Measurements from ENCODE around the gene OR7G2. TPM values are rescaled to one million over a fixed set of nuclear protein-coding genes. Genes with fewer than 3 reads are reported as not detected.
A peak's percentile ranks its signal among the peaks of the same experiment; 100 is the strongest.

Gene OR7G2
- not detected in 2 replicates for total RNA-seq (2014; rRNA removed; shearing (Covaris generic))
- polyA plus RNA-seq (2015; cell fraction: cytosol; rRNA removed): not detected in 2 replicates
- polyA plus RNA-seq (2015; cell fraction: nucleus; rRNA removed): not detected in 2 replicates

DNA sequence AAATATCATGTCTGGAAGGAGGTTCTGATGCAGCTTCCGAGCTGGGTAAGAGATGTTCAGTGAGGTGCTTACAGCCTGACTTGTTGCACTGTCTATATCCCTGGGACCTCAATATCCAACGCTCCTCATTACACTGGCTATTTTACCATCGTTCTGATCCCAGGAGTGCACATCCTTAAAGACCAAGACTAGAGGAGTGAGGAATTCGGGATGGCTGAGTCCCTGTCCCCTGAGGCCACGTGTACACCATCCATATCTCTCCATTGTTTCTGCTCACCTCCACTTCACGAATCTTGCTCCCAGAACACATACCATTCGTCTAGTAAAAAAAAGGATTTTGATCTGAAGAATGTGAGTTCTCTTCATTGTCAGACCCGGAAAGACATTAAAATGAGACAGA is at the start of gene OR7G2:
Gene OR7G2 (minus strand): TSS at position 101 of the 400 bp plus-strand sequence. CDS start 4,232 bp downstream, outside the sequence.
- DNase-seq (ENCODE audit: low read depth): no peak

DNA sequence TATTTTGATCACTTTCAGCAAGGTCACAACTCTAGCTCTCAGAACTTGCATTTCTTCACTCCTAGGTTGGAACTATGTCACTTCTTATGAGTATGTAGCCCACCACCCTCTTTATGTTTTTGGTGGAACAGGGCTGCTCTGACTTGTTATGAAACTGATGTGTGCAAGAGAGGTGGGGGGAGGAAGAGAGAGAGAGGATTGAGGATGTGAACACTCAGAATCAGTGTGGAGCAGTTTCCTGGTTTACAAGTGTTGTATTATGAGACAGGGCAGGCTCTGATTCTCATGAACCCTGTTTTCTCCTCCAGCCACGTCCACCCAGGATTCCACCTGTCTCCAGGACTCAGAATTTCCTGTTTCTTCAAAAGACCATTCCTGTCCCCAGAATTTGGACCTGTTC is 49.0 kb upstream of the OR7G2 start:
- DNase-seq (ENCODE audit: low read depth): no peak

DNA sequence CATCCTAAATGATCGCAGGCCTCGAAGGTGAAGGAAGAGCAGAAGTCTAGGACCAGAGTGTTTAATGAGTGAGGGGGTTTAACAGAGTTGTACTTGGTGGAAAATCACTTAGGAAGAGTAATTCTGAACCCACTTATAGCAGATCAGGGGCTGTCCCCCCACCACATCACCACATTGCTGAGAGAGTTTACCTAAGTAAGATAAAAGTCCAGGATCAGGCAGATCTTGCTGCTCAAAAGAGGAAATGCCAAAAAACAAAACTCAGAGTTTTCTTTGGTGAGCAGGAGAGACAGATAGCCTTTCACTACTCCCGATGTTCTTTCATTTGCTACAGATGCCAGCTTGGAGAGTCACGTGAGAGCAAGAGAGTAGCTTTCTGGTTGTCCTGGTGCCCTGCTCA is 48.3 kb upstream of the OR7G2 start:
- no peak for DNase-seq (ENCODE audit: low read depth)

DNA sequence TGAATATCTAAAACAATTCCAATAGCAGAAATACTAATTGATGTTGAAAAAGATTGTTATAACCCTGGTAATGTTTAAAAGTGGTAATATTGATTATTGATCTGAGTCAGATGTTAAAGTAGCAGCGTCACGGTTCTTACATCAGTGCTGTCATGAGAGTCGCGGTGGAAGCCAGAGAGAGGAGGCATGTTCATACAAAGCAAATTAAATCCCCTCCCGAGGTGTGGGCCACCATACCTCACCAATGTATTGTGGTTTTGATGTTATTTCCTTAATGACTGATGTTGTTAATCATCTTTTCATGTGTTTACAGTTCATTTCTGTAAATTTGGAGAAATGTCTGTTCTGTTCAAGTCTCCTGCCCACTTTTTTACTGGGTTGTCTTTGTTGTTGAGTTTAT is 44.1 kb upstream of the OR7G2 start:
- no peak for DNase-seq (ENCODE audit: low read depth)

DNA sequence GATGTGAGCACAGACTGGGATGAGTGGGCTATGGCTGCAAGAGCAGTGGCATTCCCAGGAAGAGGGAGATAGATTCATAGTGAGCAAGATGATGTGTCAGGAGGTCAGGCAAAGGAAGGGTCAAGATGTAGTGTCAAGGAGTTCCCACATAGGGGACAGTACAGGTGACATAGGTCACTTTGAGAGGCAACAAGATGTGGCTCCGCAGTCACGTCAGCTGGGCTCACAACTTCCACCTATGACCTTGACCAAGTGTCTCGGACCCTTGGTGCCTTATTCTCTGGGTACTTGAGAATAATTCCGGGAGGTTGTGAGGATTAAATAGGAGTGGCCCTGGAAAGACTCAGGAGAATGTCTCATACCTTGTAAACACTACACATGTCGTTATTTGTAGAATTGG is 43.4 kb upstream of the OR7G2 start:
- DNase-seq (ENCODE audit: low read depth): no peak

DNA sequence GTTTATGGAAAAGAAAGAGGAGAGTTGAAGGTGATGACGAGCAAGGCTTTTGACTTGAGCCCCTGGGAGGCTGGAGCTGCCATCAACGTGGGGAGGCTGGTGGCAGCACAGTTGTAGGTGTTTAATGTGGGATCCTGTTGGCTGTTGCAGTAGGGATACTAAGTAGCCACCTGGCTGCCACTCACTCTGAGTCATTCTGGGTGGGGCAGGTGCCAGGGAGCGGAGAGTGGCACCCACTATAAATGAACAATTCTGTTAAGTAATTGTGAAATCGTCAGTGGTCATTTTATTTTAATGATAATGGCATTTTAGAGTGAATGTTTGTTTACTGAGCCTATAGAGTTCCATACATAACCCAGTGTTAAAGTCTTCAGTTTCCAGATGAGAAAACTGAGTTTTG is 42.7 kb upstream of the OR7G2 start:
- no peak for DNase-seq (ENCODE audit: low read depth)

DNA sequence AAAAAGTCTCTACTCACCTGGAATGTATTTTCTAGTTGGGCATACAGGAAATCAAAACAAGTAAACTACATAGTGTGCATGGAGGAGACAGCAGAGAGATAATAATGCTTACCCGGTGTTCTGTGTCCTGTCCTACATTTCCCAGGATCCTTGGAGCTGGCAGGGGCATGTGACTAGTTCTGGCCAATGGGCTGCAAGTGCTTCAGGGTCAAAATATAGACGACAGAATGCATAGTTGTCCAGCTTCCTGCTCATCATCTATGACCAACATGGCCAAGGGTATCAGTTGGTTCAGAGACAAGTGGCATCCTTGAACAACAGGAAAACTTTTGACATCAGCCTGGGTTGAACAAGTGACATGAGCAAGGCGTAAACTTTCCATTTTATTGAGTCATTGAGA is 41.4 kb upstream of the OR7G2 start:
- no peak for DNase-seq (ENCODE audit: low read depth)

DNA sequence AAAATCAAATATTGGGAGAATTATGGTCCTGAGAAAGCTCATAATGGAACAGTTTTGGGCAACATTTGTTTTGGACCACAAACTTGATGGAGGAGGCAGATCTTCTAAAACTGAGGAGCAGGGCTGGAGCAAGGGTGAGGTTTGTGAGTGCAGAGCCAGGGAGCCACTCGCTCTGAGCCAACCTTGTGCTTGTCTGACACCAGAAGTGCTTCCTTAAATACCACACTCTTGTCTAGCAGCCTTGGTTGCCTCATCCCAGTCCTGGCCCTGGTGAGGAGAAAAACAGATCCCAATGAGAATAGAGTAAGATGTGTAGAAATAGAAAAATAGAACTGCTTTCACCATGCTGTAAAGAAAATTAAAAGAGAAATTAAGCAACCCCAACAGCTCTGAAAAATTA is 39.6 kb upstream of the OR7G2 start:
- no peak for DNase-seq (ENCODE audit: low read depth)

DNA sequence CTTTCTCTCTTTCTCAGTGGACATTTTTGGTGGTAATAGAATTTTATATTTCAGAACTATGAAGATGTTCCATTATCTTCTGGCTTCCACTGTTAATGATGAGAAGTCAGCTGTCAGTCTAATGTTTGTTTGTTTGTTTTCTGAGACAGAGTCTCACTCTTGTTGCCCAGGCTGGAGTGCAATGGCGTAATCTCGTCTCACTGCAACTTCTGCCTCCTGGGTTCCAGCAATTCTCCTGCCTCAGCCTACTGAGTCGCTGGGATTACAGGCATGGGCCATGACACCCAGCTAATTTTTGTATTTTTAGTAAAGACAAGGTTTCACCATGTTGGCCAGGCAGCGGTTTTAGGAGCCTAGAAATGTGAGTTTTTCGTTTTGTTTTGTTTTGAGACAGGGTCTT is 37.6 kb upstream of the OR7G2 start:
- DNase-seq (ENCODE audit: low read depth): no peak

DNA sequence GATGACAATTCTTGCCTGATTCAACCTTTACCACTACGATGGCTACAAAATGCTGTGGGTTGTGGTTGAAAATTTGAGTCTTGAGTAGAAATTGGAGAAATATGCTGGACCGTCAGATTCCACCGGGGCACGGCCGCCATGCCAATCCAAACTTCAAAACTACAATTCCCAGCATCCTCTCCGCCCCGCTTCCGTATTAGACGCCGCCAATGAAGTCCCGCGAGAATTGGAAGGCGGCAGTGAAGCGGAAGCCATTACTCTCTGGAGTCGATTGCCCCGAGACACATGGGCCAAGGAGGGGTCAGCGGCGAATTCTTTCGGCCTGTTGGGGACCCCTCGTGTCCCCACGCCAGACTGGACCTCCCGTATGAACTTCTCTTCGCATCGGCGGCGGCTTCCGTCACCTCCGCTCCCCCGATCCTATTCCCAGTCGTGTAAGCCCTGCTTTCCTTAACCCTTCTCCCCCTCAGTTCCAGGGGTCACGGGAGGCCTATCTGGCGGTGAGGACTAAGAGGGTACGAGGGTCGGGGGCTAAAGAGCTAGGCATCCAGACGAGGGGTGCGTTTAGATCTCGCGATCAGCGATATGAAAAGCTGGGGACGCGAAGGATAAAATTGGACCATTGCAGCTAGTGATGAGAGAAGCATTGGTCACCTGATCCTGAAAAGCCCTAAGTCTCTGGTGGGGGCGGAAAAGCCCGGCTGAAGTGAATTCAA is 33.0 kb upstream of the OR7G2 start, which contains the start of gene ZNF317:
Gene ZNF317 (plus strand): TSS at position 239 of the 716 bp plus-strand sequence. CDS start 15,620 bp downstream, outside the sequence.
- DNase-seq (ENCODE audit: low read depth): peak; percentile 82

DNA sequence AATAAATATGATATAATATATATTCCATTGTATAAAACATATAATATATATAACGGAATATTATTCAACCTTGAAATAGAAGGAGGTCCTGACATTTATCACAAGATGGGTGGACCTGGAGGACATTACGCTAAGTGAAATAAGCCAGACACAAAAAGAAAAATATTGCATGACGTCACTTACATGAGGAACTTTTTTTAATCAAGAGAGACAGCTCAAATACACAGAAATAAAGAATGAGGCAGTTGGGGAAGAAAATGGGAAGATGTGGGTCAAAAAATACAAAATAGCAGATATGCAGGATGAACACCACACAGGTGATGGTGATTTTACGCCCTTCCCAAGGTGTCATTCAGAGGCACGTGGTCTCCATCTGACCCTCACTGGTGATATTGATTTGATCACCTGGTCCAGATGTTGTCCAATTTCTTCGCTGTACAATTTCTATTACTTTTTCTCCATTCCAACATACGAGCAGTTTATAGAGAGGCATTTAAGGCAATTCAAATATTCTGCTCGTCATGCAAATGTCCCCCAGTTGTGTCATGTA is 32.4 kb upstream of the OR7G2 start:
- DNase-seq (ENCODE audit: low read depth): peak; percentile 15

DNA sequence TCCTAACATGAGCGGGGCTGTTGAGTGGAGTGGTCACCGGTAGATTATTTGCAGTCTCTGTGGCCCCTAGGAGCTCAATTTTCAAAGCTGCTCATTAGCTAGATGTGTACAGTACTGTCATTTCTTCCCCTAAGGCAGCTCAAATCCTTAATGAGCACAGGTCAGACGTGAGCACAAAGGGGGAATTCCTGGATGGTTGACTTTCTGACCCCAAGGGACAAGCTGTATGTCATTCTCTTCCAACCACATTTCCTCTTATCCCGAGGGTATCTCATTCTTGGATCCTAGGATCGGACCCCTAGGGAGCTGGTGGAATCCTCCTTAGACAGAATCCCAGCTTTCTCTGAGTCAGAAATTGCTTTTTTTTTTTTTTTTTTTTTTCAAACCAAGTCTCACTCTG is 25.1 kb upstream of the OR7G2 start:
- no peak for DNase-seq (ENCODE audit: low read depth)

DNA sequence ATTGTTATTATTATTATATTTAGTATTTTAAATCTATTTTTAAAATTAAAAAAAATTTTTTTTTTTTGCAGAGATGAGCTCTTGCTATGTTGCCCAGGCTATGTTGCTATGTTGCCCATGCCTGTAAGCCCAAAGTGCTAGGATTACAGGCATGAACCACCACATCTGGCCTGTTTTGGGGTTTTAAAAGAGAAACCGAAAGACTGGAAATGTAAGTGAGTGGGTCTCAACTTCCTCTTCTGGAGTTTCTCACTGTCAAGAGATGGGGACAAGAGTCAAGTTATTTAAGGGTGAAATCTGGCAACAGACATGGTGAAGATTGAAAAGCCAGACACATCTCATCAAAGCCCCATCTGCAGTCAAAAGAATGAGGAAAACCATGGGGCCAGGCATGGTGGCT is 23.7 kb upstream of the OR7G2 start:
- DNase-seq (ENCODE audit: low read depth): no peak

DNA sequence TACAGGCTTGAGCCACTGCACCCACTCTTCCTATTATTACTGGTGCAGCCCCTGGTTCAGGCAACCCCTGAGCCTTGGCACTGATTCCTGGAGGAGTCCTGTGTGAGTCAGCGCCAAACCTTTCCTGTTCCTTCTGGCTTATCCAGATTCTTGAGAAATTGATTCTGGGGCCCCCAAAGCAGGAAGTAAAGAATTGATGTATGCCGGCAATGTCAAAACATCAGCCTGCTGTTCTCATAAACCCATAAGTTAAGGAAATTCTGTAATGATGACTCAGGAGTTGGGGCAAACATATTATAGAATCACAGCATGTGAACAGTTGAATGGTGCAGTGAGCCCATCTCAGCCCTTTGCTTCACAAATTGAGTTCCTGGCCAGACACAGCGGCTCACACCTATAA is 20.9 kb upstream of the OR7G2 start:
- peak; percentile 84 for DNase-seq (ENCODE audit: low read depth)

DNA sequence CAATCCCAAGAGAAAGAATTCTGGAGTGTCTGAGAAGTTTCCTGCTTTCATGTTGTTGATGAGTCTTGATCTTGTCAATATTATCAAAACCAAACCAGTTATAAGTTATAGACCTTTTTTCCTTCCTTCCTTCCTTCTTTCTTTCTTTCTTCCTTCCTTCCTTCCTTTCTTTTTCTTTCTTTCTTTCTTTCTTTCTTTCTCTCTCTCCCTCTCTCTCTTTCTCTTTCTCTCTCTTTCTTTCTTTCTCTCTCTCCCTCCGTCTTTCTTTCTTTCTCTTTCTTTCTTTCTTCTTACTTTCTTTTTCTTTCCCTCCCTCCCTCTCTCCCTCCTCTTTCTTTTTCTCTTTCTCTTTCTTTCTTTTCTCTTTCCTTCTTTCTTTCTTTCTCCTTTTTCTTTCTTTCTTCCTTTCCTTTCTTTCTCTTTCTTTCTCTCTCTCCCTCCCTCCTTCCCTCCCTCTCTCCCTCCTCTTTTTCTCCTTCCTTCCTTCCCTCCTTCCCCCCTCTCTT is 19.7 kb upstream of the OR7G2 start, which contains the start of gene OR7G3:
Gene OR7G3 (minus strand): TSS at position 51 of the 506 bp plus-strand sequence. CDS start 0 bp downstream, at position 51.
- no peak for DNase-seq (ENCODE audit: low read depth)

DNA sequence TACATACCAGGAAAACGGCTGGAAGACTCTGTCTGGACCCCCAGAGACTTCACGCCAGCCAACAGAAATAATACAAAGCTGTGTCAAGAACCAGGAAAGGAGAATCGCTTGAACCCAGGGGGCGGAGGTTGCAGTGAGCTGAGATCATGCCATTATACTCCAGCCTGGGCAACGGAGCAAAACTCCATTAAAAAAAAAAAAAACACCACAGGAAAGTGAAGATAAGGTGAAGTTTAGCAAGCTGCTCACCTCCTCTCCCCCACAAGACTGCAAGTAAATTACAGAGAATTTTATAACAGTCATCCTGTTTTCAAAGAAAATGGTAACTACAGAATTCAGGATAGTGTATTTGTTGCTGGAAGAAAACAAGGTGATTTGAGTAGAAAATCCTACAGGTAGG is 9.3 kb upstream of the OR7G2 start:
- no peak for DNase-seq (ENCODE audit: low read depth)

DNA sequence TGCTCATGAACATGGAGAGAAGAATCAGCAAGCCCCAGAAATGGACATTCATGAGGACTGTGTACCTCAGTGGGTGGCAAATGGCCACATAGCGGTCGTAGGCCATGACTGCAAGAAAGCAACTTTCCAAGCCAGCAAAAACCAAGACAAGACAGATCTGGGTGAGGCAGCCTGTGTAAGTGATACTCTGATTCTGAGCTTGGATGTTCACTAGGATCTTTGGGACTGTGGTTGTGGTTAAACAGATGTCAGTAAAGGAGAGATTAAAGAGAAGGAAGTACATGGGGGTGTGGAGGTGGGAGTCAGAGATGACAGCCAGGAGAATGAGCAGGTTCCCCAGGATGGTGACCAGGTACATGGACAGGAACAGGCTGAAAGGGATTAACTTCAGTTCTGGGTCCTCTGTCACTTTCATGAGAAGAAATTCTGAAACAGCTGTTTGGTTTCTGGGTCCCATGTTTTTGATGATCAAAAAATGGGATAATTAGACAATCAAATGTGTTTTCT is 8.1 kb upstream of the OR7G2 start, which contains the start of gene OR7G1:
Gene OR7G1 (minus strand): TSS at position 457 of the 507 bp plus-strand sequence. CDS start 0 bp downstream, at position 457.
- DNase-seq (ENCODE audit: low read depth): no peak

DNA sequence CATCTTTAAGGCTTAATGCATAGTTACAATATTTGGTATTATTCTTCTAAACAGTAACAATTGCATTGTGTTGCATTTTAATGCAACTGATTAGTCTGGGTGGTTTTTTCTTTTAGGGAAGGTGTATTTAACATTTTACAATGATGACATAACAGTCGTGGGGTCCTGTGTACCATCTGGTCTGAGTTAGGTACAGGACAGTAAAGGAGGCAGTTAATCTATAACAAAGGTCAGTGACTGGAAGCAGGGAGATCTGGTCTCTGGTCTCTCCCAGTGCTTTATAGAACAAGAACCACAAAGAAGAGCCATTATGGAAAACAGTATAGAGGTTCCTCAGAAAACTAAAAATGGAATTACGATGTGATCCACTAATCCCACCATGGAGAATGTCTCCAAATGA is 2.7 kb upstream of the OR7G2 start:
- DNase-seq (ENCODE audit: low read depth): no peak

DNA sequence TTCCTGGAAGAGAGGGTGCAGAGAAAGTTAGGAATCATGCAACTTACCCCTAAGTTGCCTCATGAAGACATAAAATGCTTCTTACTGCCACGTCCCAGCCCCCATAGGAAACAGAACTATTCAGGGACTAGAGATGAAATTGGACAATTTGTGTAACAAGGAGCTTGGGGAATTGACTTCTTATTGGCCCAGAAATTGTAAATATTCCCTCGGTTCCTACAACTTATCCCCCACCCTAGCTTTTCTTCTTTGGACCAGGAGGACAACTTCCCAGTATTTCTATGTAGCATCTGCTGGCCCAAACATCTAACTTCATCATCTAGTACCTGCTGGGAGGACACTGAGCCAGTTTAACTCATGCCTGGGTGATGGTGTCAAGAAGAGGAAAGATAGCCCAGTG is 20.5 kb downstream of the OR7G2 start, which contains the start of gene OR1M1:
Gene OR1M1 (plus strand): TSS at position 301 of the 400 bp plus-strand sequence. CDS start 6,184 bp downstream, outside the sequence.
- DNase-seq (ENCODE audit: low read depth): no peak

DNA sequence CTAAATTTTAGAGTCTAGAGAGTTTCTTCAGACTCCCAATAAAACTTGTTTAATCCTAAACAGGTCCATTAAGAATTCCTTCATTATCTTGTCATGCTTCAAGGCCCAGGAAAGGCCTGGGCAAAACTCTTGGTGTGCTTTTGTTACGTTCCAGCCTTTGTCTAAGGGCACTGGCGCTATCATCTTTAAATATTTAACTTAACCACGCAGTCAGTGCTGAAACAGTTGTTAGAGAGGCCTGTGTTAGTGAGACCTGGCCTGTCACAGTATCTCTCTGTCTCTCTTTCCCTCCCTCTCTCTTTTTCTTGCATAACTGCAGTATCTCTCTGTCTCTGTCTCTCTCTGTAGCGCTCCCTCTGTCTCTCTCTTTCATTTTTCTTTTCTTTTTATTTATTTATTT is 28.6 kb downstream of the OR7G2 start:
- DNase-seq (ENCODE audit: low read depth): no peak

DNA sequence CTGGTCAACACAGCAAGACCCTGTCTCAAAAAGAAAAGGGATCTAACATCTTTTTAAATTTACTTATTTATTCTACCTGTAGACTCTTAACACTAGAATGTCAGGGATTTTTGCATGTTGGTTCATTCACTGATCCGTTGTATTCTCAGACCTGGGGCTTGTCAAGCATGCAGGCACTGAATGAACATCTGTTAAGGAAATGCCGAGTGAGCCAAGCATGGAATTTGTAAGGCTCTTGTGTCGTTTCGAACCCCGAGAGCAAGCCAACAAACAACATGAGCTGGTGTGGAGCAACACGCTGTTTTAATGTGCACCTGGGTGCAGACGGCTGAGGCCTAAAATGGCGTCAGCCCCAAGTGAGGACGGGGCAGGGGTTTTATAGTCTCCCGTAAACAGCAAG is 30.4 kb downstream of the OR7G2 start:
- DNase-seq (ENCODE audit: low read depth): no peak
